ENCODE data around the gene PFKL.

- no peak for TF ChIP-seq POLR2A (IDR thresholded peaks at IDR 0.05; ENCODE audit: low read length)
- no peak for TF ChIP-seq GATA1 (IDR thresholded peaks at IDR 0.05; ENCODE audit: low read depth, low read length)
These were observed 25.8 kb downstream of the PFKL start for GRCh38 chr21:44325386-44326271.

Data from erythroblast (primary cell).